HEK293 (cell line): ENCODE measurements around the gene IFIT5.

ENCODE experiments used
- CTCF ChIP-seq: fragments of 450-650 bp; formaldehyde crosslinking; IDR thresholded peaks from 2 replicates; pipeline ENCODE4 v1.5.1; 2016; ENCODE audit warnings: missing biosample characterization, missing genetic modification characterization
- ZNF121 ChIP-seq: fragments of 450-650 bp; formaldehyde crosslinking; IDR thresholded peaks from 2 replicates; pipeline ENCODE4 v1.5.1; 2016; ENCODE audit warnings: missing biosample characterization, missing genetic modification characterization
- ZNF324 ChIP-seq: fragments of 450-650 bp; formaldehyde crosslinking; IDR thresholded peaks from 2 replicates; pipeline ENCODE4 v1.5.1; 2016; ENCODE audit warnings: missing biosample characterization, missing genetic modification characterization
- ZNF76 ChIP-seq: fragments of 450-650 bp; formaldehyde crosslinking; IDR thresholded peaks from 2 replicates; pipeline ENCODE4; 2016; ENCODE audit warnings: low read depth, missing biosample characterization, missing genetic modification characterization, borderline replicate concordance

- no peak for TF ChIP-seq ZNF324 (tag by site-specific recombination)
- TF ChIP-seq ZNF121 (tag by site-specific recombination): no peak
- TF ChIP-seq ZNF76 (tag by site-specific recombination): no peak
- TF ChIP-seq CTCF (tag by site-specific recombination): no peak
These were observed 36.4 kb upstream of the IFIT5 start, which contains the start of gene IFIT1B for GRCh38 chr10:89377705-89378637.
